Type B pancreatic cell (in vitro differentiated cells): ENCODE results near the gene PGM5. TPM values are rescaled to one million over a fixed set of nuclear protein-coding genes. Genes with fewer than 3 reads are reported as not detected.

Experiments
- DNase-seq: peaks from one replicate; pipeline ENCODE4 v3.0.0; 2021; ENCODE audit warnings: mixed read lengths; ENCODE audit not compliant: unreplicated experiment; ENCODE audit errors: extremely low spot score
- H3K27ac Mint-ChIP-seq: 2 replicates; pipeline ENCODE4 v1.8.0; 2021; ENCODE audit warnings: mild to moderate bottlenecking, mixed read lengths
- H3K27me3 Mint-ChIP-seq: 2 replicates; pipeline ENCODE4 v1.8.0; 2021; ENCODE audit warnings: mixed read lengths
- H3K36me3 Mint-ChIP-seq: 2 replicates; pipeline ENCODE4 v1.8.0; 2021; ENCODE audit warnings: mixed read lengths
- H3K4me1 Mint-ChIP-seq: one replicate; pipeline ENCODE4 v1.8.0; 2021; ENCODE audit warnings: mixed read lengths; ENCODE audit not compliant: unreplicated experiment
- H3K4me3 Mint-ChIP-seq: 2 replicates; pipeline ENCODE4 v1.8.0; 2021; ENCODE audit warnings: mild to moderate bottlenecking, mixed read lengths
- H3K9me3 Mint-ChIP-seq: 2 replicates; pipeline ENCODE4 v1.8.0; 2021; ENCODE audit warnings: mixed read lengths
- CTCF ChIP-seq: fragments of 200-600 bp; sonication (generic); conservative IDR thresholded peaks from 2 replicates; pipeline ENCODE4 v1.5.0; 2021; ENCODE audit warnings: antibody characterized with exemption, mild to moderate bottlenecking
- total RNA-seq: library from RNA; stranded (reverse); gene quantifications from 2 replicates; pipeline ENCODE4 v1.2.1, GENCODE V29; 2021; ENCODE audit warnings: low replicate concordance

PGM5 gene
- total RNA-seq, 1 donor from 2014 or later = 21.2 TPM

- Mint-ChIP-seq H3K27me3 (peaks cover 10% of the 10 kb centered on the region), H3K27ac (no peak overlapping the region)
- no peak for TF ChIP-seq CTCF
These were observed 136.4 kb downstream of the PGM5 start for GRCh38 chr9:68492806-68493205.

GRCh38 chr9:68493541-68493940, 137.1 kb downstream of the PGM5 start:
- Mint-ChIP-seq H3K27me3 (peaks cover 10% of the 10 kb centered on the region), H3K27ac (no peak overlapping the region), H3K9me3 (no peaks in the 10 kb centered on the region), H3K4me3 (no peak overlapping the region), H3K4me1 (peaks cover 4% of the 10 kb centered on the region), H3K36me3 (peaks cover 5% of the 10 kb centered on the region)
- no peak for TF ChIP-seq CTCF
- no peak for DNase-seq

More at GRCh38 chr9:68492806-68493205, 136.4 kb downstream of the PGM5 start:
- peaks cover 5% of the 10 kb centered on the region for H3K36me3 Mint-ChIP-seq
- H3K4me1 Mint-ChIP-seq = peaks cover 4% of the 10 kb centered on the region
- H3K4me3 Mint-ChIP-seq = no peak overlapping the region
- H3K9me3 Mint-ChIP-seq = no peaks in the 10 kb centered on the region
- DNase-seq = no peak

GRCh38 chr9:68493958-68494577, 137.7 kb downstream of the PGM5 start:
- Mint-ChIP-seq H3K4me1 (peaks cover 4% of the 10 kb centered on the region), H3K27ac (no peak overlapping the region), H3K36me3 (no peaks in the 10 kb centered on the region), H3K27me3 (peaks cover 10% of the 10 kb centered on the region), H3K9me3 (no peaks in the 10 kb centered on the region), H3K4me3 (no peak overlapping the region)
- no peak for DNase-seq
- TF ChIP-seq CTCF = no peak

- Mint-ChIP-seq H3K36me3 (no peaks in the 10 kb centered on the region), H3K9me3 (no peaks in the 10 kb centered on the region), H3K27me3 (peaks cover 10% of the 10 kb centered on the region), H3K4me3 (no peak overlapping the region), H3K27ac (no peak overlapping the region), H3K4me1 (peaks cover 4% of the 10 kb centered on the region)
- no peak for DNase-seq
- no peak for TF ChIP-seq CTCF
These were observed 138.8 kb downstream of the PGM5 start for GRCh38 chr9:68495247-68495646.

- H3K27ac Mint-ChIP-seq = no peak overlapping the region
- H3K27me3 Mint-ChIP-seq = peaks cover 10% of the 10 kb centered on the region
- no peaks in the 10 kb centered on the region for H3K9me3 Mint-ChIP-seq
- DNase-seq = no peak
- no peaks in the 10 kb centered on the region for H3K36me3 Mint-ChIP-seq
- H3K4me3 Mint-ChIP-seq = no peak overlapping the region
- TF ChIP-seq CTCF = no peak
- peaks cover 13% of the 10 kb centered on the region for H3K4me1 Mint-ChIP-seq
These were observed 139.9 kb downstream of the PGM5 start for GRCh38 chr9:68496356-68496755.
